PFSK-1 (cell line): Measurements from ENCODE around the gene AFF2.

Experiments used
- POLR2AphosphoS5 ChIP-seq: IDR thresholded peaks from 2 replicates; pipeline ENCODE4 v1.6.1; 2012; ENCODE audit warnings: low read depth, mild to moderate bottlenecking, control low read depth, low read length, moderate library complexity
- SIN3A ChIP-seq: IDR thresholded peaks from 2 replicates; pipeline ENCODE4 v1.6.1; 2012; ENCODE audit warnings: mild to moderate bottlenecking, low read length, moderate library complexity, borderline replicate concordance; ENCODE audit not compliant: insufficient read depth
- TAF1 ChIP-seq: IDR thresholded peaks from 2 replicates; pipeline ENCODE4 v1.6.1; 2012; ENCODE audit warnings: low read length, control low read depth, borderline replicate concordance; ENCODE audit not compliant: insufficient read depth
- TF ChIP-seq, protein P1 (sequence below), 2 experiments: IDR thresholded peaks; 2 replicates each; pipeline versions ENCODE4 v1.6.1 to v1.8.0; 2011 to 2012; ENCODE audit warnings: low read depth in 2 of 2, low read length in 2 of 2, control low read depth in 1 of 2, inconsistent platforms in 1 of 2, mild to moderate bottlenecking in 1 of 2, moderate library complexity in 1 of 2; ENCODE audit not compliant: insufficient read depth in 1 of 2

DNA sequence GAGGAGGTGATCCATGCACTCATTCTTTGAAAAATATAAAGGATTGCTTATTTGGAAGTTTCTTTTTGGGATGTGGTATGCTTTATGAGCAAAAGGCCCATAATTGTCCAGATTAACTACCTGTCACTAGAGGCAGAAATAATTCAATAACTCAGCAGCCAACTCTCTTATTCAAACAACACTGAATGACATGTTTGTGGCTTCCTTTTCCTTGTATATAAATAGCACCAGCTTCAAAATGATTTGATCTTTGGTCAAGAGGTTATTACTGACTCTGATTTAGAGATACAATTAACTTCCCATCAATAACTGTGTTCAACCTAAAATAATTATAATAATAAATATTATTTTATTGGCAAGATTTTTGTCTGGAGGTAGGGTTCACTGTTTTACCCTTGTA, 232.3 kb downstream of the AFF2 start:
- TF ChIP-seq, protein P1, sequence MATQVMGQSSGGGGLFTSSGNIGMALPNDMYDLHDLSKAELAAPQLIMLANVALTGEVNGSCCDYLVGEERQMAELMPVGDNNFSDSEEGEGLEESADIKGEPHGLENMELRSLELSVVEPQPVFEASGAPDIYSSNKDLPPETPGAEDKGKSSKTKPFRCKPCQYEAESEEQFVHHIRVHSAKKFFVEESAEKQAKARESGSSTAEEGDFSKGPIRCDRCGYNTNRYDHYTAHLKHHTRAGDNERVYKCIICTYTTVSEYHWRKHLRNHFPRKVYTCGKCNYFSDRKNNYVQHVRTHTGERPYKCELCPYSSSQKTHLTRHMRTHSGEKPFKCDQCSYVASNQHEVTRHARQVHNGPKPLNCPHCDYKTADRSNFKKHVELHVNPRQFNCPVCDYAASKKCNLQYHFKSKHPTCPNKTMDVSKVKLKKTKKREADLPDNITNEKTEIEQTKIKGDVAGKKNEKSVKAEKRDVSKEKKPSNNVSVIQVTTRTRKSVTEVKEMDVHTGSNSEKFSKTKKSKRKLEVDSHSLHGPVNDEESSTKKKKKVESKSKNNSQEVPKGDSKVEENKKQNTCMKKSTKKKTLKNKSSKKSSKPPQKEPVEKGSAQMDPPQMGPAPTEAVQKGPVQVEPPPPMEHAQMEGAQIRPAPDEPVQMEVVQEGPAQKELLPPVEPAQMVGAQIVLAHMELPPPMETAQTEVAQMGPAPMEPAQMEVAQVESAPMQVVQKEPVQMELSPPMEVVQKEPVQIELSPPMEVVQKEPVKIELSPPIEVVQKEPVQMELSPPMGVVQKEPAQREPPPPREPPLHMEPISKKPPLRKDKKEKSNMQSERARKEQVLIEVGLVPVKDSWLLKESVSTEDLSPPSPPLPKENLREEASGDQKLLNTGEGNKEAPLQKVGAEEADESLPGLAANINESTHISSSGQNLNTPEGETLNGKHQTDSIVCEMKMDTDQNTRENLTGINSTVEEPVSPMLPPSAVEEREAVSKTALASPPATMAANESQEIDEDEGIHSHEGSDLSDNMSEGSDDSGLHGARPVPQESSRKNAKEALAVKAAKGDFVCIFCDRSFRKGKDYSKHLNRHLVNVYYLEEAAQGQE (IDR thresholded peaks at IDR 0.05; ENCODE audit: insufficient read depth in 1 of 2, low read depth in 2 of 2, low read length in 2 of 2): no peak
- TF ChIP-seq TAF1 (no peak), POLR2AphosphoS5 (no peak), SIN3A (no peak)
